Kasumi-1 (cell line): Measurements from ENCODE around the gene CFAP46.
"Not testable (repeated sequence)": the region's sequence is repeated elsewhere in the genome, so short reads cannot be mapped to it uniquely, and the experiment has no call there.

Experiments
- DNase-seq, 2 experiments: peaks; one replicate each; lab custom pipeline; 2025; lab: John Stamatoyannopoulos, UW

The CFAP46 gene

GRCh38 chr10:132861116-132861691, 81.2 kb downstream of the CFAP46 start:
- no peak for DNase-seq

- DNase-seq: no peak
Measured at GRCh38 chr10:132860532-132860931, 81.8 kb downstream of the CFAP46 start.

- no peak for DNase-seq
Measured at GRCh38 chr10:132859084-132859855, 83.1 kb downstream of the CFAP46 start.

- no peak for DNase-seq
Measured at GRCh38 chr10:132858121-132859081, 84.0 kb downstream of the CFAP46 start.

GRCh38 chr10:132856869-132857524, 85.4 kb downstream of the CFAP46 start:
- no peak for DNase-seq

GRCh38 chr10:132855889-132856288, 86.5 kb downstream of the CFAP46 start:
- no peak for DNase-seq

GRCh38 chr10:132851451-132851850, 90.9 kb downstream of the CFAP46 start:
- no peak for DNase-seq

GRCh38 chr10:132850896-132851295, 91.5 kb downstream of the CFAP46 start:
- DNase-seq: no peak

- DNase-seq: no peak
Measured at GRCh38 chr10:132850246-132850645, 92.1 kb downstream of the CFAP46 start.

- DNase-seq: no peak
Measured at GRCh38 chr10:132849546-132850031, 92.8 kb downstream of the CFAP46 start.

- no peak for DNase-seq
Measured at GRCh38 chr10:132848951-132849545, 93.3 kb downstream of the CFAP46 start.

GRCh38 chr10:132848291-132848701, 94.1 kb downstream of the CFAP46 start:
- DNase-seq: peak; percentile 35 to 55

GRCh38 chr10:132847856-132848255, 94.5 kb downstream of the CFAP46 start:
- peak; percentile 35 to 38 for DNase-seq

GRCh38 chr10:132847416-132847777, 95.0 kb downstream of the CFAP46 start:
- no peak for DNase-seq

GRCh38 chr10:132846631-132847415, 95.5 kb downstream of the CFAP46 start:
- DNase-seq: no peak

- no peak for DNase-seq
Measured at GRCh38 chr10:132845780-132846595, 96.4 kb downstream of the CFAP46 start.

GRCh38 chr10:132845041-132845551, 97.3 kb downstream of the CFAP46 start:
- DNase-seq: no peak

GRCh38 chr10:132844069-132844809, 98.1 kb downstream of the CFAP46 start:
- no peak for DNase-seq

- not testable (repeated sequence) for DNase-seq
Measured at GRCh38 chr10:132843276-132843675, 99.1 kb downstream of the CFAP46 start.
